Ureter (tissue), 1 donor: Measurements from ENCODE around the gene CDC45. TPM values are rescaled to one million over a fixed set of nuclear protein-coding genes. Genes with fewer than 3 reads are reported as not detected.

Experiments used
- DNase-seq: peaks from one replicate; pipeline ENCODE4 v3.0.0-alpha.2; 2020; ENCODE audit warnings: low spot score
- total RNA-seq: library from RNA; stranded (reverse); gene quantifications from one replicate; pipeline ENCODE4 v1.2.4, GENCODE V29; 2023
- donor health status: DM: yes; HTN: yes; CAD: no.

CDC45 gene
- total RNA-seq, 1 donor from 2014 or later, result 1.1 TPM

- no peak for DNase-seq
These were observed 31.6 kb upstream of the CDC45 start for GRCh38 chr22:19448076-19448607.

- DNase-seq, result no peak
These were observed 30.8 kb upstream of the CDC45 start for GRCh38 chr22:19448739-19449421.

DNA sequence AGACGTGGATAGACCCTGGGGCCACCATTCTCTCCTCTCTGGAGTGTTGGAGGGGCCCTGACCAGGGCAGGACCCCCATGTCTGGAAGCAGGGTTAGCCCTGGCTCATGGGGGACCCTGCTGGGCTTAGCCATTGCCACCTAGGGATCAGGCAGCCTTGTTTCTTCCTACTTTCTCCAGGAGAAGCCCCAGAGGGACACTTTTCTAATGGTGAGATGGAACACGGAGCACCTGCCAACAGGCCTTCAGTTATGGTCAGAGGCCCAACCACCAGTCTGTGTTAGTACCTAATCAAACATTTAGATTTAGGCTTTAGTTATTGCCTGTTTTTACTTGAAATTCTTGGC lies 30.3 kb upstream of the CDC45 start:
- no peak for DNase-seq

GRCh38 chr22:19450363-19451175 lies 29.2 kb upstream of the CDC45 start:
- DNase-seq, result no peak

GRCh38 chr22:19451570-19451969 lies 28.1 kb upstream of the CDC45 start:
- no peak for DNase-seq

DNA sequence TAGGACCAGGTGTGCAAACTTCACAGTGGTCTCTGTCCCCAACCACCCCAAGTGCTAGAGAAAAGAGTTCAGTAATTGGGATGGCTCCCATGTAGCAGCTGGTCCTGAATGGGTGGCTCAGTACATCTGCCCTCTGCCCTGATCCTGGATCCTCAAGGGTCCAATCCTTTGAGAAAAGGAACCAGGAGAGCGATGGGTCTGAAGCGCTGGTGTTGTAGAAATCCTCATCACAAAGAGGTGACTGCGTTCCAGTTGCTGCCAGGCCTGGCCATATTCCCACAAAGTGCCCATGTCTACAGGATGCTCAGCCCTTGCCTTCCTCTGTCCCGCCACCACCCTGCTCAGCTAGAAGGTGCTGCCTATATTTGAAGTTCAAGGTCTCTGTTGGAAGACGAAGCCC lies 26.0 kb upstream of the CDC45 start:
- no peak for DNase-seq

DNA sequence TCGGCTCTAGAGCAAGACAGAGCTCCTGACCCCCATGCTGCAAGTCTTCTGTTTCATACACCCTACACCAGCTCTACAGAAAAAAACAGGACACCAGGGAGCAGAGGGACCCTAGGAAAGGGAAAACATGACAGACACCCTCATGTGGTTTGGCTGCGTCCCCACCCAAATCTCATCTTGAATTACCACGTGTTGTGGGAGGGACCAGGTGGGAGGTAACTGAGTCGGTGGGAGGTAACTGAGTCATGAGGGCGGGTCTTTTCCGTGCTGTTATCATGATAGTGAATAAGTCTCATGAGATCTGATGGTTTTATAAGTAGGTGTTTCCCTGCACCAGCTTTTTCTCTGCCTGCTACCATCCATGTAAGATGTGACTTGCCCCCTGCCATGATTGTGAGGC lies 25.6 kb upstream of the CDC45 start:
- no peak for DNase-seq

- DNase-seq, result no peak
These were observed 24.7 kb upstream of the CDC45 start for GRCh38 chr22:19455033-19455432.

- no peak for DNase-seq
These were observed 23.9 kb upstream of the CDC45 start for GRCh38 chr22:19455585-19456370.

- DNase-seq, result no peak
These were observed 23.2 kb upstream of the CDC45 start for GRCh38 chr22:19456541-19456940.

DNA sequence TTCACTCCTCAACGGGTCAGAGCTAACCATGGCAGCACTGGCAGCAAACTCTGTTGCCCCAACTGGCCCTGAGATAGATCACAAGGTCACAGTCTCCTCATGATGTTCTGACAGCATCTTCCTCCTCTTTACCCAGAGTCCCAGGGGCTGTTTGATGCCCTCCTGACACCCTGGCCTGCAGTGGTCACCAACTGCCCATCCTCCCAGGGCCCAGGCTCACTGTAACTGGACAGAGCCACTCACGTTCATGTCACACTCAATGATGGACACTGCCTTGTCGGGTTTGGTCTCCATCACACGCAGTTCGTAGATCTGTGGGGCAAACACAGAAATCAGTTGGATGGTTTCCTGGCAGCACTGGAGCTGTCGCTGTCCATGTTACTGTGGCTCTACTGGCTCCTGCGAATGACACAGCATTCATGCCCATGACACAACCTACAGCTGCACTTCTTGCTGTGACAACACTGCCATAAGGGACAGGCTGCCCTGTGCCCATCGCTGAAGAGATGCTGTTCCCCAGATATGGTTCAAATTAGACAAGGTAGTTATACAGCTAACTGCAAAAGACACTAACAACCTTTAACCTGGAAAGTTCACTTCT lies 21.8 kb upstream of the CDC45 start:
- no peak for DNase-seq

DNA sequence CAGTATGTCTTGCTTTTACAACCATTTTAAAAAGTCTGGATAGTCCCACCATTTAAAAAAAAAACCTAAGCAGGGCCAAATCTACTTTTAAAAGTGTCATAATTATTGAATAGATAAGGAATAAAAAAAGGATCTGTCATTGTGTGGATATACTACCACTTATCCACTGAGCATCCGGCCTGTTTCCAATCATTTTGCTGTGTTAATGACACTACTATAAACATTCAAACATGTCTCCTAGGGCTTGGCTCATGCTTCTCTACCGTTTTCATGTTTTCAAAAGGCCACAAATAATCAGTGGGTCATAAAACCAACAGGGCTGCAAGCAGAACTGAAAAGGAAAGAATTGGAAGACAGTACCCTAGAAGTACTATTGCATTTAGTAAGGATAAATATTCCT lies 19.7 kb upstream of the CDC45 start:
- no peak for DNase-seq

DNA sequence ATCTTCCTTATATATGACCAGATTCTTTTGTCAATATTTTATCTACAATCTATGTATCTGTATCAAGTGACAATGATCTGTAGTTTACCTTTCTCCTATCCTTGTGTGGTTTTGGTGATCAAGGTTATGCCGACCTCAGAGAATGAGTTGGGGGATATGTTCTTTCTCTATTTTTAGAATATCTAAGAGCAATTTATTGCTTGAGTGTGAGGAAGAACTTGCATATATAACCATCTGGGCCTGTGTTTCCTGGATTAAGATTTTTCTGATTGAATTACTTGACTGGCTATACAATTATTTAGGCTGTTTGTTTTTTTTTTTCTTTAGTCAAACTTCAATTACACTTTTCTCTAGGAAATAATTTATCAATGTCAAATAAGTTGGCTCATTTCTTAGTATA lies 18.2 kb upstream of the CDC45 start:
- no peak for DNase-seq

DNA sequence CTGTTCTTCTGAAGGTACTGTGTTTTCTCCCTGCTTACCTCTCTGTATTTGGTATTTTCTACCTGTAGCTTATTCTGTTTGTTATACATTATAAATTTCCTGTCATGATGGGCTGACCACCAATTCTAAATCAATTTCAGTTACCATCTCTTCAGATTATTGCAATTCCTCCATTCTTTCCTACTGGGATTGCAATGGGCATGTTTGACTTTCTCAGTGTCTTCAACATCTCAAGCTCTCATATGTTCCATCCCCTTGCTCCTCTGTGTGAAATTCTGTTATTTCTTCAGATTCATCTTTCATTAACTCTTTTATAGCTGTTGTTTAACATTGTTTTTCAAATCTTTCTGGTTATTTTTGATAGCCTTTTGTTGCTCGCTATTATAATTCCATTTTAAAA lies 16.7 kb upstream of the CDC45 start:
- DNase-seq, result no peak

DNA sequence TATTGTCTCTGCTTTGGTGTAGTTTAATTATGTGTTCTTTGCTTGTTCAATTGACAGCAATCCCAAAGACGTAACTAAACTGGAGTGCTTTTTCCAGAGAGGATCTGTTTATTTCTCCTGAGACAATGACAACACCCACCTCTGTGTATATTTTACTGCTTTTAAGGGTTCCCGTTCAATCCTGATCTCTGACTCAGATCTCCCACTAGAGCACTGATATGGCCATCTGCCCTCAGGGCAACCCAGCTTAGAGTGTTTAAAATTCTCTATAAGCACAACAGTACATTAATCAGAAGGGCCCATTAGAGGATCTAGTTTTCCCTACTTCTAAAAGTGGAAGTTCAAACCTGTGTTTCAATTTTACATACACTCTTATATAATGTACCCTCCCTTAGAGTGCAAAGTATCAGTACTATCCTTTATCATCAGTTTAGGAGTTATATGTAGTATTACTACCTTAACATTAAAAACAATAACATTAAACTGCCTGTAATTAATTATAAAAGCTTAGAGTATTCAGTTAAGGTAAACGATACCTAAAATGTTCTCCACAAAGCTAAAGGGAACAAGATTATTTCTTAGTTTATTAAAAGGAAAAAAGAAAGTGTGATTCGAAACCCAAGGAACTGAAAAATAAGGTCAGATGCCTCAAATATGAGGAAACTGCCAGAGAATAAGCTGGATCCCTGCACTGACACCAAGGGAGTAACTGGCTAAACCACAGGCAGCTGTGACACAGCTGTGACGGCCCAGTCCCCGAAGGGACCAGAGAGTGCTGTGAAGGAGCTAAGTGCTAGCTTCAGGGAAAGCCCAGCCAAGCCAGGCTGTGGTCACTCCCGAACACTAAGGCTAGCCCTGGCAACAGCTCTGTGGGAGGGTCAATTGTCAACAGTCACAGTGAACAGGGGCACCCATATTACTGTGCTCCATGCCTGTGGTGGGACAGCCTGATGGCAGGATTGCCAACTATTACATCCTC lies 15.9 kb upstream of the CDC45 start:
- DNase-seq, result no peak

GRCh38 chr22:19464546-19464945 lies 15.2 kb upstream of the CDC45 start:
- DNase-seq, result no peak

DNA sequence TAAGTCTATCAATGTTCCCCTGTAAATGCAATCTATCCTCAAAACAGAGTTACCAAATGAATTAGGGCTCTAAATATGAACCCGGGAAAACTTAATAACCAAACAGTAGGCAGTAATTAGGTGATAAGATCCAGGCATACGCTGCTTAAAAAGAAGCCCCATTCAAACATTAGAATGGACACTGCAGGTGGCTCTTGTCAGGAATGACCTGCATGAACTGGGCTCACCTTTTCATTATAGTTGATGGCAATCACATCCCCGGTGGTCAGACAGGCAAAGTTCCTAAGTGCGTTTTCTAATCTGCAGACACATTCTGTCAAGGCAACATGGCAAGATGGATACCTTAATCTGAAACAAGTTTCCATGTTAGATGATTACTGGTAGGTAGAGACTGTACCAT lies 14.7 kb upstream of the CDC45 start:
- no peak for DNase-seq

DNA sequence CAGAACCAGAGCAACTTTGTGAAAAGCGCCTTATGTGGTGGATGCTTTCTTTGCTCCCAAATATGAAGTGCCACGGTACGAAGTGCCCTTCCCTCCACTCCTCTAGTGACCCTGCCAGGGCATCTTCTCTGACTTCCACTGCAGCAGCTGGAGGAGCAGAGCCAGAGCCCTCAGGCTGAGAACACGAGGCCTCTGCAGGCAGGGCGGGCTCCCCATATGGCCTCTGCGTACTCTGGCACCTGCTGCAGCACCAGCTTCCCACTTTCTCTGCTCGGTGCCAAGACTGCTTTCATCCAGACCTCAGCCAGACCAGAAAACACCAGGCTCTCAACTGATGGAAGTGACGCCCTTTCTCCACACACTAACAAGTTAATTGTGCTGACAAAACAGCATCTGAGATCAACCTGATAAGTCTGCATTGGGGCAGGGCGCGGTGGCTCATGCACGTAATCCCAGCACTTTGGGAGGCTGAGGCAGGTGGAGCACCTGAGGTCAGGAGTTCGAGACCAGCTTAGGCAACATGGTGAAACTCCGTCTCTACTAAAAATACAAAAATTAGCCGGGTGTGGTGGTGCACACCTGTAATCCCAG lies 13.5 kb upstream of the CDC45 start:
- no peak for DNase-seq

DNA sequence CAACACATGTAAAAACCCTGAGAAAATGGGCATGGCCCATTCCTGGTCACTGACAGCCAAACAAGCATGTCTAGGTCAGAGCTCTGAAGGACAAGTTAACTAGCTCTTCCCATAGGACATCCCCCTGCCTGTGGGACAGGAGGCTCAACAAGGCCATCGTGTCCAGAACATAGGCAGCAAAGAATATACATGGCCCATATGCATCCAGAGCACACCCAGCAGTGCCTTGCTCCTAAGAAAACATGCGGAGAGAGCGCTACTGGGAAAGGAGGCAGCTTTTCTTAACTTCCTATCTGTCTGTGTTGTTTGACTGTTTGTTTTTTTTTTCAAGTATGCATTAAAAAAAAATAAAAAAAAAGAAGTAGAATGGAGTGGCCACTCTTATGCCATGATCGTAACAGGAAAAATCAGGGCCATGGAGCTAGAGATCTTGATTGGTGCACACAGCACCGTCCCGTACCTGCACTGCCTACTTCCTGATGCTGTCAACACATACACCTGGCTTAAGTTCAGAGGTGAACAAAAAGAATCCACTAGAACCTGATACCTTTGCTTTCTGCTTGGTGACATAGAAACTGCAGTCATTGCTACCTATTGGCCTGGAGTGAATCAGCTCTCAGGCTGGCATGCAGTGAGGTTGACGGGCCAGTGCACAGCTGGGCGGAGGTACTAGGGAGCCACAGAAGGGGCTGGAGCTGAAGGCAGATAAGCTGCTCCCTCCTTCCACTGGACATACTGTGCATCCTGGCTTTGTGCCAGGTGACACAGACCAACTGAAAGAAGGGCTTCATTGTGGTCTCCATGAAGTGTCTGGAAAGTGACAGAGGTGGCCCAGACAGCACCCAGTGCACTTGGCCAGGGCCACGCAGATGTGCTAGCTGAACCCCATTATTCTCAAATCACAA lies 12.6 kb upstream of the CDC45 start:
- no peak for DNase-seq
